WTC11 (cell line): ENCODE measurements around the gene CDS1. TPM values are rescaled to one million over a fixed set of nuclear protein-coding genes. Genes with fewer than 3 reads are reported as not detected.
A peak's percentile ranks its signal among the peaks of the same experiment; 100 is the strongest.
"Not testable (repeated sequence)": the region's sequence is repeated elsewhere in the genome, so short reads cannot be mapped to it uniquely, and the experiment has no call there.

Source experiments
- ATAC-seq: fragments of 200-7000 bp; cut with Tn5 transposase; 2 replicates; pipeline ENCODE4 v1.10.0; 2021; ENCODE audit warnings: mild to moderate bottlenecking, moderate library complexity
- CTCF ChIA-PET: fragments of 300-600 bp; sonication (Branson Sonifier 250); formaldehyde crosslinking; loops from one replicate; lab custom pipeline; 2021; ENCODE audit warnings: antibody characterized with exemption; lab: Charles Lee
- POLR2A ChIA-PET: fragments of 350-600 bp; sonication (Branson Sonifier 250); formaldehyde crosslinking; loops from one replicate; lab custom pipeline; 2021; ENCODE audit warnings: antibody characterized with exemption; lab: Charles Lee
- DNase-seq: peaks from one replicate; pipeline ENCODE4 v3.0.0; 2021; ENCODE audit warnings: low spot score
- H3K27ac Mint-ChIP-seq: 2 replicates; pipeline ENCODE4 v1.8.0; 2021; ENCODE audit warnings: mixed read lengths
- H3K27me3 Mint-ChIP-seq: 2 replicates; pipeline ENCODE4 v1.8.0; 2021; ENCODE audit warnings: low read depth, mild to moderate bottlenecking, moderate library complexity, mixed read lengths
- H3K36me3 Mint-ChIP-seq: 2 replicates; pipeline ENCODE4 v1.8.0; 2021; ENCODE audit warnings: mixed read lengths
- H3K4me1 Mint-ChIP-seq: 2 replicates; pipeline ENCODE4 v1.8.0; 2022; ENCODE audit warnings: mixed read lengths
- H3K4me3 Mint-ChIP-seq: 2 replicates; pipeline ENCODE4 v1.8.0; 2021; ENCODE audit warnings: mild to moderate bottlenecking, moderate library complexity, mixed read lengths
- H3K9me3 Mint-ChIP-seq: 2 replicates; pipeline ENCODE4 v1.8.0; 2021; ENCODE audit warnings: mixed read lengths
- AR ChIP-seq: fragments of 250-450 bp; sonication (Bioruptor Pico); IDR thresholded peaks from 2 replicates; pipeline ENCODE4 v1.9.0; 2021; ENCODE audit warnings: mild to moderate bottlenecking
- CREM ChIP-seq: sonication (generic); formaldehyde crosslinking; IDR thresholded peaks from 2 replicates; pipeline ENCODE4 v1.8.1; 2022; ENCODE audit warnings: mild to moderate bottlenecking, missing genetic modification reagents, moderate library complexity
- CTCF ChIP-seq: fragments of 200-600 bp; IDR thresholded peaks from 2 replicates; pipeline ENCODE4 v1.8.0; 2022; ENCODE audit warnings: antibody characterized with exemption
- ETV6 ChIP-seq: sonication (generic); formaldehyde crosslinking; IDR thresholded peaks from 2 replicates; pipeline ENCODE4 v1.8.1; 2022; ENCODE audit warnings: mild to moderate bottlenecking, missing genetic modification reagents
- FOXK1 ChIP-seq: sonication (generic); formaldehyde crosslinking; IDR thresholded peaks from 2 replicates; pipeline ENCODE4 v1.8.0; 2022; ENCODE audit warnings: mild to moderate bottlenecking, moderate library complexity, missing genetic modification reagents
- FOXP1 ChIP-seq: sonication (generic); formaldehyde crosslinking; IDR thresholded peaks from 2 replicates; pipeline ENCODE4 v1.8.0; 2022; ENCODE audit warnings: missing genetic modification reagents, mild to moderate bottlenecking, moderate library complexity, borderline replicate concordance
- GRHL2 ChIP-seq: fragments of 250-450 bp; sonication (Bioruptor Pico); IDR thresholded peaks from 2 replicates; pipeline ENCODE4 v1.8.0; 2022; ENCODE audit warnings: mild to moderate bottlenecking, moderate library complexity; ENCODE audit not compliant: insufficient replicate concordance, severe bottlenecking
- GTF2I ChIP-seq: fragments of 250-450 bp; sonication (Bioruptor Pico); conservative IDR thresholded peaks from 2 replicates; pipeline ENCODE4 v1.4.0; 2021; ENCODE audit warnings: mild to moderate bottlenecking
- HMGXB4 ChIP-seq: sonication (generic); formaldehyde crosslinking; IDR thresholded peaks from 2 replicates; pipeline ENCODE4 v1.8.1; 2023; ENCODE audit warnings: mild to moderate bottlenecking, moderate library complexity, missing genetic modification reagents
- JAZF1 ChIP-seq: fragments of 250-450 bp; sonication (Bioruptor Pico); IDR thresholded peaks from 2 replicates; pipeline ENCODE4 v1.9.0; 2021; ENCODE audit warnings: moderate library complexity, mild to moderate bottlenecking, inconsistent platforms
- MYBL2 ChIP-seq: sonication (generic); formaldehyde crosslinking; IDR thresholded peaks from 2 replicates; pipeline ENCODE4 v1.8.1; 2023; ENCODE audit warnings: mild to moderate bottlenecking, moderate library complexity, missing genetic modification reagents
- NFATC4 ChIP-seq: fragments of 250-450 bp; sonication (Bioruptor Pico); IDR thresholded peaks from 2 replicates; pipeline ENCODE4 v1.9.0; 2021; ENCODE audit warnings: mild to moderate bottlenecking
- OVOL2 ChIP-seq: fragments of 250-450 bp; sonication (Bioruptor Pico); IDR thresholded peaks from 2 replicates; pipeline ENCODE4 v1.9.0; 2021; ENCODE audit warnings: mild to moderate bottlenecking, borderline replicate concordance
- RELA ChIP-seq: sonication (generic); formaldehyde crosslinking; IDR thresholded peaks from 2 replicates; pipeline ENCODE4 v1.8.1; 2022; ENCODE audit warnings: missing genetic modification reagents, mild to moderate bottlenecking, borderline replicate concordance
- SMAD4 ChIP-seq: sonication (generic); formaldehyde crosslinking; IDR thresholded peaks from 2 replicates; pipeline ENCODE4 v1.8.0; 2022; ENCODE audit warnings: mild to moderate bottlenecking, missing genetic modification reagents
- ZMAT4 ChIP-seq: fragments of 250-450 bp; sonication (Bioruptor Pico); IDR thresholded peaks from 2 replicates; pipeline ENCODE4 v1.9.0; 2021; ENCODE audit warnings: mild to moderate bottlenecking
- total RNA-seq: library from RNA; stranded (reverse); gene quantifications from 3 replicates; pipeline ENCODE4 v1.2.3, GENCODE V29; 2021
- TF ChIP-seq, protein P1 (sequence below): sonication (generic); formaldehyde crosslinking; conservative IDR thresholded peaks from 2 replicates; pipeline ENCODE4 v1.8.1; 2022; ENCODE audit warnings: mild to moderate bottlenecking, missing genetic modification reagents
- TF ChIP-seq, protein P2 (sequence below): fragments of 250-450 bp; sonication (Bioruptor Pico); IDR thresholded peaks from 2 replicates; pipeline ENCODE4 v1.8.0; 2021; ENCODE audit warnings: mild to moderate bottlenecking

Gene CDS1
- total RNA-seq, 1 experiment from 2014 or later: 18.3 TPM

- POLR2A ChIA-PET: no interaction called here
- DNase-seq: no peak
- CTCF ChIA-PET: interaction anchor here (1.1 kb wide), 1 partner anchor 100 kb away, joined by 6 read pairs; no protein-coding TSS in a partner anchor
- Mint-ChIP-seq H3K4me1 (peaks cover 15% of the 10 kb centered on the region), H3K36me3 (peaks cover 57% of the 10 kb centered on the region), H3K27me3 (no peaks in the 10 kb centered on the region), H3K4me3 (no peak overlapping the region), H3K9me3 (no peaks in the 10 kb centered on the region), H3K27ac (no peak overlapping the region)
- no peak for TF ChIP-seq ETV6 (CRISPR knock-in tag)
- TF ChIP-seq CREM: no peak
- no peak for TF ChIP-seq OVOL2 (CRISPR knock-in tag)
- no peak for TF ChIP-seq SMAD4
- TF ChIP-seq, protein P1, sequence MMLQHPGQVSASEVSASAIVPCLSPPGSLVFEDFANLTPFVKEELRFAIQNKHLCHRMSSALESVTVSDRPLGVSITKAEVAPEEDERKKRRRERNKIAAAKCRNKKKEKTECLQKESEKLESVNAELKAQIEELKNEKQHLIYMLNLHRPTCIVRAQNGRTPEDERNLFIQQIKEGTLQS (CRISPR knock-in tag): no peak
- TF ChIP-seq AR (CRISPR knock-in tag): no peak
- no peak for ATAC-seq
Observed at GRCh38 chr4:84678976-84679744, 96.2 kb downstream of the CDS1 start.

DNA sequence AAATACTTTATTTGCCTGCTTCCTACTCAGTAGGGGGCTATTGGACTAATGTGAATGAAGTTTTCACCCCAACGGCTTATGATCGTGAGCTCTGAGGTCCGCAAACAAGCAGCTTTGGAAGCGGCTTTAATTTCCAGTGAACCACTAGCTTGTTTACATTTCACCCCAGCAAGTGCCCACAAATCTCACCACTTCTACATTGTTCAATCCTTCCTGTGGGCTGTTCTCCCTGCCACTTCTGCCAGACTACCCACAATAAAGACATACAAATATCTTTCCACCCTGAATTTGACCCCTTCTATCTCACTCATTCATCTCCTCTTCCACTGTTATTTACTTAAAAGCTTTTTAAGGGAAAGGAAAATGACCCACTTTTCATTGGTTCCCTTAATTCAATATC, 98.0 kb downstream of the CDS1 start:
- POLR2A ChIA-PET: no interaction called here
- peaks cover 57% of the 10 kb centered on the region for H3K36me3 Mint-ChIP-seq
- H3K27me3 Mint-ChIP-seq: no peaks in the 10 kb centered on the region
- CTCF ChIA-PET: interaction anchor here (1.4 kb wide), 1 partner anchor 102 kb away, joined by 4 read pairs; no protein-coding TSS in a partner anchor
- H3K27ac Mint-ChIP-seq: no peak overlapping the region
- no peak for ATAC-seq
- peaks cover 15% of the 10 kb centered on the region for H3K4me1 Mint-ChIP-seq
- TF ChIP-seq FOXP1 (CRISPR knock-in tag) (no peak), GRHL2 (CRISPR knock-in tag) (no peak), FOXK1 (CRISPR knock-in tag) (no peak), ZMAT4 (no peak)
- TF ChIP-seq, protein P1 (CRISPR knock-in tag): no peak
- TF ChIP-seq, protein P2, sequence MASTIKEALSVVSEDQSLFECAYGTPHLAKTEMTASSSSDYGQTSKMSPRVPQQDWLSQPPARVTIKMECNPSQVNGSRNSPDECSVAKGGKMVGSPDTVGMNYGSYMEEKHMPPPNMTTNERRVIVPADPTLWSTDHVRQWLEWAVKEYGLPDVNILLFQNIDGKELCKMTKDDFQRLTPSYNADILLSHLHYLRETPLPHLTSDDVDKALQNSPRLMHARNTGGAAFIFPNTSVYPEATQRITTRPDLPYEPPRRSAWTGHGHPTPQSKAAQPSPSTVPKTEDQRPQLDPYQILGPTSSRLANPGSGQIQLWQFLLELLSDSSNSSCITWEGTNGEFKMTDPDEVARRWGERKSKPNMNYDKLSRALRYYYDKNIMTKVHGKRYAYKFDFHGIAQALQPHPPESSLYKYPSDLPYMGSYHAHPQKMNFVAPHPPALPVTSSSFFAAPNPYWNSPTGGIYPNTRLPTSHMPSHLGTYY (CRISPR knock-in tag): no peak
- H3K9me3 Mint-ChIP-seq: no peaks in the 10 kb centered on the region
- no peak for DNase-seq
- no peak overlapping the region for H3K4me3 Mint-ChIP-seq

- peaks cover 60% of the 10 kb centered on the region for H3K36me3 Mint-ChIP-seq
- peak overlapping the region; percentile 38; the same call in 1 of the 2 replicates for H3K27ac Mint-ChIP-seq
- TF ChIP-seq NFATC4 (CRISPR knock-in tag) (no peak), HMGXB4 (CRISPR knock-in tag) (no peak), GTF2I (CRISPR knock-in tag) (no peak), CTCF (no peak), RELA (CRISPR knock-in tag) (no peak), JAZF1 (CRISPR knock-in tag) (no peak), MYBL2 (no peak)
- no peaks in the 10 kb centered on the region for H3K9me3 Mint-ChIP-seq
- ATAC-seq: peak; percentile 36
- no peak overlapping the region for H3K4me3 Mint-ChIP-seq
- H3K27me3 Mint-ChIP-seq: no peaks in the 10 kb centered on the region
- ChIA-PET POLR2A (no interaction called here), CTCF (interaction anchor here (0.7 to 1.4 kb wide), 2 partner anchors 103 kb away, joined by 3 to 4 read pairs; no protein-coding TSS in a partner anchor)
- DNase-seq: no peak
- H3K4me1 Mint-ChIP-seq: peaks cover 15% of the 10 kb centered on the region
Observed at GRCh38 chr4:84681486-84682274, 98.8 kb downstream of the CDS1 start.

DNA sequence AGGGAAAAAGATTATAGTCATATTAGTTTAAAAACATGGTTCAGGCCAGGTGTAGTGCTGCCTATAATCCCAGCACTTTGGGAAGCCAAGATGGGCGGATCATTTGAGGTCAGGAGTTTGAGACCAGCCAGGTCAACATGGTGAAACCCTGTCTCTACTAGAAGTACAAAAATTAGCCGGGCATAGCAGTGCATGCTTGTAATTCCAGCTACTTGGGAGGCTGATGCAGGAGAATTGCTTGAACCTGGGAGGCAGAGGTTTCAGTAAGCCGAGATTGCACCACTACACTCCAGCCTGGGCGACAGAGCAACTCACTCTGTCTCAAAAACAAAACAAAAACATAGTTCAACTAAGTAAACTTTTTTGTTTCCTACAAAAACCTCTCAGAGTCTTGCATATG, 99.7 kb downstream of the CDS1 start:
- ATAC-seq, H3K27me3 Mint-ChIP-seq, DNase-seq, H3K9me3 Mint-ChIP-seq, H3K4me3 Mint-ChIP-seq, H3K27ac Mint-ChIP-seq, POLR2A ChIA-PET: not testable (repeated sequence)
- CTCF ChIA-PET: interaction anchor here (0.7 kb wide), 1 partner anchor 104 kb away, joined by 3 read pairs; no protein-coding TSS in a partner anchor
- peaks cover 51% of the 10 kb centered on the region for H3K36me3 Mint-ChIP-seq
- H3K4me1 Mint-ChIP-seq: peaks cover 15% of the 10 kb centered on the region
